ENCODE measurements around the gene CORO1A. TPM values are rescaled to one million over a fixed set of nuclear protein-coding genes. Genes with fewer than 3 reads are reported as not detected.

CORO1A gene
- total and polyA plus RNA-seq, 12 donors: 3.3 to 54.6 (median 7.3) TPM

- WGBS, 2 donors: 90% methylated on average over 3 of the region's 3 CpGs
- Histone ChIP-seq H3K27me3 (no peaks in the 10 kb centered on the region), H3K4me3 (no peak overlapping the region), H3K27ac (no peak overlapping the region), H3K36me3 (no peaks in the 10 kb centered on the region), H3K4me1 (peaks cover 0 to 17% (median 0%) of the 10 kb centered on the region in 9 donors), H3K9me3 (peaks cover 0 to 19% (median 4%) of the 10 kb centered on the region in 11 donors)
- intact Hi-C loops (cut with DNase I): no loop called here
- ATAC-seq (no peak), DNase-seq (no peak)
- TF ChIP-seq CTCF (IDR thresholded peaks at IDR 0.05): no peak
Observed at GRCh38 chr16:30147843-30148510, 35.4 kb upstream of the CORO1A start.

- H3K27ac ChIP-seq: peak overlapping the region in 1 of 10 donors; percentile 71
- DNase-seq (no peak), ATAC-seq (peak in 1 of 8 donors; percentile 35)
- intact Hi-C loops (cut with DNase I): no loop called here
- 86 to 88% methylated on average over 5 of the region's 5 CpGs for WGBS, 2 donors
- H3K4me1 ChIP-seq: peaks cover 0 to 13% (median 0%) of the 10 kb centered on the region in 9 donors
- H3K36me3 ChIP-seq: no peaks in the 10 kb centered on the region
- H3K27me3 ChIP-seq: no peaks in the 10 kb centered on the region
- H3K9me3 ChIP-seq: peaks cover 0 to 19% (median 4%) of the 10 kb centered on the region in 11 donors
- TF ChIP-seq CTCF (IDR thresholded peaks at IDR 0.05): no peak
- H3K4me3 ChIP-seq: no peak overlapping the region
Observed at GRCh38 chr16:30149250-30149930, 34.0 kb upstream of the CORO1A start.

- ATAC-seq: no peak
- Histone ChIP-seq H3K36me3 (no peaks in the 10 kb centered on the region), H3K9me3 (peaks cover 0 to 19% (median 4%) of the 10 kb centered on the region in 11 donors), H3K4me1 (peaks cover 0 to 13% (median 0%) of the 10 kb centered on the region in 9 donors), H3K27me3 (no peaks in the 10 kb centered on the region), H3K27ac (no peak overlapping the region), H3K4me3 (no peak overlapping the region)
- WGBS, 2 donors: 88 to 92% methylated on average over 7 of the region's 7 CpGs
- intact Hi-C loops (cut with DNase I): no loop called here
- DNase-seq: no peak
- no peak for TF ChIP-seq CTCF (IDR thresholded peaks at IDR 0.05)
Observed at GRCh38 chr16:30151091-30151490, 32.3 kb upstream of the CORO1A start.

GRCh38 chr16:30152517-30152916 is 30.9 kb upstream of the CORO1A start:
- Histone ChIP-seq H3K4me3 (no peak overlapping the region), H3K9me3 (peaks cover 0 to 19% (median 4%) of the 10 kb centered on the region in 11 donors), H3K27me3 (no peaks in the 10 kb centered on the region), H3K27ac (no peak overlapping the region), H3K4me1 (peaks cover 0 to 13% (median 0%) of the 10 kb centered on the region in 9 donors), H3K36me3 (no peaks in the 10 kb centered on the region)
- intact Hi-C loops (cut with DNase I): no loop called here
- WGBS, 2 donors: 95 to 96% methylated on average over 9 of the region's 9 CpGs
- TF ChIP-seq CTCF (IDR thresholded peaks at IDR 0.05): no peak
- DNase-seq: no peak
- no peak for ATAC-seq
